Peyer's patch (tissue), 4 donors: ENCODE results near the gene GRIN2C. TPM values are rescaled to one million over a fixed set of nuclear protein-coding genes. Genes with fewer than 3 reads are reported as not detected.

Source experiments
- DNase-seq, 3 donors: peaks; one replicate each; pipeline ENCODE4 v3.0.0-alpha.2; 2017 to 2019
- H3K27ac ChIP-seq, 4 donors: fragments of 200-600 bp; sonication (generic); one replicate each; pipeline ENCODE4 v1.5.1; 2016 to 2019
- H3K27me3 ChIP-seq, 2 donors: fragments of 200-600 bp; sonication (generic); one replicate each; pipeline ENCODE4 v1.5.1; 2019
- H3K36me3 ChIP-seq, 3 donors: fragments of 200-600 bp; sonication (generic); one replicate each; pipeline ENCODE4 v1.5.1; 2016 to 2019
- H3K4me1 ChIP-seq, 4 donors: fragments of 200-600 bp; sonication (generic); one replicate each; pipeline ENCODE4 v1.5.1; 2016 to 2019
- H3K4me3 ChIP-seq, 4 donors: fragments of 200-600 bp; sonication (generic); 1 replicate in 3 of 4; 2 replicates in 1 of 4; pipeline ENCODE4 v1.5.1; 2016 to 2019; ENCODE audit warnings: mild to moderate bottlenecking in 1 of 4
- H3K9me3 ChIP-seq, 4 donors: fragments of 200-600 bp; sonication (generic); one replicate each; pipeline ENCODE4 v1.5.1; 2016 to 2019; ENCODE audit warnings: mild to moderate bottlenecking in 1 of 4
- POLR2A ChIP-seq, 2 donors: fragments of 450-650 bp; IDR thresholded peaks; one replicate each; pipeline ENCODE4 v1.5.1; 2017; ENCODE audit warnings: antibody characterized with exemption in 2 of 2, mild to moderate bottlenecking in 2 of 2, moderate library complexity in 2 of 2
- total RNA-seq, 4 donors: library from RNA; depleted of rRNA; stranded (reverse); fragments of >200 nt; gene quantifications; one replicate each; pipeline ENCODE4 v1.1.0, GENCODE V29; 2016
- TF ChIP-seq, protein P1 (sequence below), 6 experiments: fragments of 450-650 bp in 4 of 6; fragments of 200-600 bp in 2 of 6; sonication (generic) in 1 of 6; IDR thresholded peaks; one replicate each; pipeline ENCODE4 v1.5.1; 2017 to 2019; ENCODE audit warnings: antibody characterized with exemption in 6 of 6, mild to moderate bottlenecking in 3 of 6, moderate library complexity in 1 of 6

GRIN2C gene
- total RNA-seq, 4 donors from 2014 or later = 0.13 to 2.7 TPM; not detected in 2

DNA sequence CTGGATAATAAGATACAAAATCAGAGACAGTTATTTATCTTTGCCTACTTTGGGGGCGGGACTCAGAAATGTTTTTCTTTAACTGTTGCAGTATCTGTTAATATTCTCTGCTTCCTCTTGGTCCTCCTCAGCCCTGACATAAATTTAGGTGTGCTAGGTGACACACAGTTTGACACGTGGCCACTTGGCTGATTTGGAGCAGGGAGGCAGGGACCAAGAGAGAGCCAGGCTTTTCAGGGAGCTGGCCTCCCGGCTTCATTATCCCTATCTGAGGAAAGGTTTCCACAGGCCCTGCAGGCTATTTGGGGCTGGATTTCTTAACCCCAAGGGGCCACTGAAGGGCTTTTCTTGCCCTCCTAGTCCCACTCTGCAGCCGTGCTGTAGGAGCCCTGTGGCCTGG is 63.5 kb downstream of the GRIN2C start:
- Histone ChIP-seq H3K27ac (no peak overlapping the region), H3K27me3 (no peaks in the 10 kb centered on the region), H3K4me3 (no peak overlapping the region), H3K9me3 (no peaks in the 10 kb centered on the region), H3K36me3 (peaks cover 0 to 55% (median 0%) of the 10 kb centered on the region in 3 donors), H3K4me1 (peaks cover 0 to 3% (median 0%) of the 10 kb centered on the region in 4 donors)
- TF ChIP-seq, protein P1, sequence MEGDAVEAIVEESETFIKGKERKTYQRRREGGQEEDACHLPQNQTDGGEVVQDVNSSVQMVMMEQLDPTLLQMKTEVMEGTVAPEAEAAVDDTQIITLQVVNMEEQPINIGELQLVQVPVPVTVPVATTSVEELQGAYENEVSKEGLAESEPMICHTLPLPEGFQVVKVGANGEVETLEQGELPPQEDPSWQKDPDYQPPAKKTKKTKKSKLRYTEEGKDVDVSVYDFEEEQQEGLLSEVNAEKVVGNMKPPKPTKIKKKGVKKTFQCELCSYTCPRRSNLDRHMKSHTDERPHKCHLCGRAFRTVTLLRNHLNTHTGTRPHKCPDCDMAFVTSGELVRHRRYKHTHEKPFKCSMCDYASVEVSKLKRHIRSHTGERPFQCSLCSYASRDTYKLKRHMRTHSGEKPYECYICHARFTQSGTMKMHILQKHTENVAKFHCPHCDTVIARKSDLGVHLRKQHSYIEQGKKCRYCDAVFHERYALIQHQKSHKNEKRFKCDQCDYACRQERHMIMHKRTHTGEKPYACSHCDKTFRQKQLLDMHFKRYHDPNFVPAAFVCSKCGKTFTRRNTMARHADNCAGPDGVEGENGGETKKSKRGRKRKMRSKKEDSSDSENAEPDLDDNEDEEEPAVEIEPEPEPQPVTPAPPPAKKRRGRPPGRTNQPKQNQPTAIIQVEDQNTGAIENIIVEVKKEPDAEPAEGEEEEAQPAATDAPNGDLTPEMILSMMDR (IDR thresholded peaks at IDR 0.05) = no peak
- no peak for TF ChIP-seq POLR2A (IDR thresholded peaks at IDR 0.05)
- DNase-seq = no peak

DNA sequence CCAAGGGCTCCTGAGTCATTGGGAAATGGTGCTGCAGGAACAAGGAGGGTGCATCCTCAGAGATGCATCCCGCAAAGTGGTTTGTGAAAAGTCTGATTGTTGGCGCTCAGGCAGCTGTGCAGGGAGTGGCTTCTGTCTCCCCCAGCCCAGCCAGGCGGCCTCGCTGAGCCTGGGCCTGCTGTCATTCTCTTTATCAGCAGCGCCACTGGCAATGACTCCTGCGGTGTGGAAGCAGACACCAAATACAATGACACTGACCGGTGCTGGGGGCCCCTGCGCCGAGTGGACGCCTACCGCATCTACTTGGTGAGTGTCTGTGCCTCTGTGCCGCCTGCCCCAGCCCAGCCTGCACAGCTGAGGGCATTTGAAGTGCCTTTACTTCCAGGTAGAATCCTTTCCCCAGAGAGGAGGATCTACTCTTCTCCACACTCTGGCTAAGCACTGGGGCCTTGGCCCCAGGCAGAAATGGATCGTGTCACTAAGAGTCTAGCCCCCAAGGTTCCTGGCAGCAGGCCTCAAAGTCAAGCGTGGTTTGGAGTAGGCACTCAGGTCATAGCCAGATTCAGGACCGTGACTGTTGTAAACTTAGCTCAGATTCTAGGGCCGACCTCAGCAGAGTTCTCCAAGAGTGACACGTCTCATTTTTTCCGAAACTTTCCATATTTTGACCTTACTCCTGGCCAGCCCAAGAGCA is 64.2 kb downstream of the GRIN2C start:
- H3K36me3 ChIP-seq = peaks cover 0 to 48% (median 0%) of the 10 kb centered on the region in 3 donors
- H3K27ac ChIP-seq = no peak overlapping the region
- H3K9me3 ChIP-seq = no peaks in the 10 kb centered on the region

DNA sequence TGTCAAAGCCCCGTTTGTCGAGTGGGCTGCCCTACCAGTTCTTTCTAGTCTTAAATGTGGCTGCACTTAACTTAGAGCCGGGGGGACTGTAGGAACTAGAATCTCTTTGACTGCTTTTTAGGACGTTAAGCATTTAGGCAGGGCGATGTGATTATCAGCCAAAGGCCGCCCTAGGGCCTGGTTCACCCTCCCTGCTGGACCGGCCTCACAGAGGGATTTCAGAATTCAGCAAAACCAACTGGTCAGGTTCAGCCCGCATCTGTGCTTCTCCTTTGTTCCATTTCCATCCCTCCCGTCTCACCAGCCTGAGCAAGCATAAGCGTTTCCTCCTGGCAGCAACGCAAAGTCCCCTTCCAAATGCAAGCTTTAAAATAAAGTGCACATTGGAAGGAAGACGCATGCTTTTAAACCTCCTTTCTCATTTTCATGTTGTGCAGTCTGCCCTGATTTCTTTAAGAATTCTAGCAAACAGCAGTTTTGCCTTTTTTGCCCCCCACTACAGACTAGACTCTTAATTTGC is 67.0 kb downstream of the GRIN2C start:
- H3K4me1 ChIP-seq = peaks cover 0 to 5% (median 0%) of the 10 kb centered on the region in 4 donors
- no peaks in the 10 kb centered on the region for H3K27me3 ChIP-seq
- no peak overlapping the region for H3K4me3 ChIP-seq
- no peak for TF ChIP-seq POLR2A (IDR thresholded peaks at IDR 0.05)
- TF ChIP-seq, protein P1 (IDR thresholded peaks at IDR 0.05) = no peak
- no peak for DNase-seq
- peaks cover 0 to 48% (median 0%) of the 10 kb centered on the region in 3 donors for H3K36me3 ChIP-seq
- H3K27ac ChIP-seq = no peak overlapping the region
- H3K9me3 ChIP-seq = no peaks in the 10 kb centered on the region

More for the DNA sequence above, 64.2 kb downstream of the GRIN2C start:
- Histone ChIP-seq H3K4me1 (peaks cover 0 to 5% (median 0%) of the 10 kb centered on the region in 4 donors), H3K4me3 (no peak overlapping the region), H3K27me3 (no peaks in the 10 kb centered on the region)
- no peak for TF ChIP-seq POLR2A (IDR thresholded peaks at IDR 0.05)
- TF ChIP-seq, protein P1 (IDR thresholded peaks at IDR 0.05) = no peak
- DNase-seq = no peak

Other genes with a start within 250 kb of the GRIN2C start
- gene CD300E, start 236.1 kb downstream of the GRIN2C start, total RNA-seq = not detected
- 1 to 10 TPM in 2 of 4 donors, not detected in 2; 1.1 to 1.7 TPM for gene CD300LF, start 147.0 kb downstream of the GRIN2C start, total RNA-seq
- gene RAB37, start 122.6 kb downstream of the GRIN2C start, total RNA-seq = 10 to 100 TPM in 1 of 4 donors, 1 to 10 TPM in 3; 1.1 to 35.5 (median 4.4) TPM
- 100 to 1,000 TPM; 121 to 600 (median 488) TPM for gene NHERF1, start 111.3 kb downstream of the GRIN2C start, total RNA-seq
- gene NAT9, start 83.5 kb downstream of the GRIN2C start, total RNA-seq = 10 to 100 TPM; 23.1 to 85.0 (median 37.4) TPM
- 10 to 100 TPM in 3 of 4 donors, 1 to 10 TPM in 1; 1.7 to 16.1 (median 13.1) TPM for gene FDXR, start 13.1 kb upstream of the GRIN2C start, total RNA-seq
- 100 to 1,000 TPM in 1 of 4 donors, 10 to 100 TPM in 2, not detected in 1; 79.9 to 161 (median 82.1) TPM for gene FADS6, start 33.7 kb upstream of the GRIN2C start, total RNA-seq
- gene USH1G, start 63.4 kb upstream of the GRIN2C start, total RNA-seq = 1 to 10 TPM in 3 of 4 donors, not detected in 1; 1.6 to 3.7 (median 2.3) TPM
- gene OTOP2, start 64.4 kb upstream of the GRIN2C start, total RNA-seq = 10 to 100 TPM in 1 of 4 donors, 1 to 10 TPM in 2, not detected in 1; 4.6 to 11.9 (median 8.8) TPM
- gene OTOP3, start 76.0 kb upstream of the GRIN2C start, total RNA-seq = 1 to 10 TPM in 3 of 4 donors, not detected in 1; 5.2 to 9.3 (median 8.5) TPM
- 100 to 1,000 TPM in 3 of 4 donors, 10 to 100 TPM in 1; 80.0 to 148 (median 124) TPM for gene HID1, start 112.9 kb upstream of the GRIN2C start, total RNA-seq
- 10 to 100 TPM in 3 of 4 donors, 1 to 10 TPM in 1; 7.4 to 80.7 (median 53.9) TPM for gene CDR2L, start 127.7 kb upstream of the GRIN2C start, total RNA-seq
- gene MRPL58, start 152.8 kb upstream of the GRIN2C start, total RNA-seq = 10 to 100 TPM; 17.3 to 42.7 (median 32.2) TPM
- 100 to 1,000 TPM; 202 to 302 (median 247) TPM for gene ATP5PD, start 187.1 kb upstream of the GRIN2C start, total RNA-seq
- gene KCTD2, start 187.3 kb upstream of the GRIN2C start, total RNA-seq = 10 to 100 TPM; 14.9 to 23.5 (median 20.4) TPM
- 100 to 1,000 TPM in 3 of 4 donors, 10 to 100 TPM in 1; 47.9 to 211 (median 147) TPM for gene SLC16A5, start 228.1 kb upstream of the GRIN2C start, total RNA-seq